Prostate gland (tissue), 2 donors: ENCODE measurements around the gene FMNL2. TPM values are rescaled to one million over a fixed set of nuclear protein-coding genes. Genes with fewer than 3 reads are reported as not detected.

ENCODE experiments used
- DNase-seq: peaks from one replicate; pipeline ENCODE4 v3.0.0-alpha.2; 2019; ENCODE audit warnings: low spot score
- H3K27ac ChIP-seq, 2 donors: fragments of 200-600 bp; sonication (generic); 2 replicates each; pipeline ENCODE4 v1.5.1; 2017 to 2019
- H3K27me3 ChIP-seq: fragments of 200-600 bp; sonication (generic); replicated peaks from 2 replicates; pipeline ENCODE4 v1.5.1; 2019; ENCODE audit not compliant: insufficient read depth
- H3K36me3 ChIP-seq, 2 donors: fragments of 200-600 bp; sonication (generic); 1 replicate in 1 of 2; 2 replicates in 1 of 2; pipeline versions ENCODE4 v1.5.1 to v1.8.1; 2017 to 2019
- H3K4me1 ChIP-seq: fragments of 200-600 bp; sonication (generic); replicated peaks from 2 replicates; pipeline ENCODE4 v1.5.1; 2019
- H3K4me3 ChIP-seq, 2 donors: fragments of 200-600 bp; sonication (generic); 2 replicates each; pipeline ENCODE4 v1.5.1; 2017 to 2019
- H3K9me3 ChIP-seq: fragments of 200-600 bp; sonication (generic); 2 replicates; pipeline ENCODE4 v1.5.1; 2017
- CTCF ChIP-seq, 4 experiments: fragments of 200-600 bp in 2 of 4; fragments of 450-650 bp in 2 of 4; sonication (generic) in 2 of 4; IDR thresholded peaks; 1 replicate in 3 of 4; 2 replicates in 1 of 4; pipeline ENCODE4 v1.5.1; 2016 to 2019; ENCODE audit warnings: antibody characterized with exemption in 4 of 4, mild to moderate bottlenecking in 2 of 4, moderate library complexity in 2 of 4
- POLR2A ChIP-seq: fragments of 450-650 bp; IDR thresholded peaks from one replicate; pipeline ENCODE4 v1.6.1; 2016; ENCODE audit warnings: antibody characterized with exemption, mild to moderate bottlenecking
- POLR2AphosphoS5 ChIP-seq: sonication (generic); formaldehyde crosslinking; IDR thresholded peaks from one replicate; pipeline ENCODE4 v1.6.1; 2017; ENCODE audit warnings: antibody characterized with exemption
- WGBS: methylation state at CpG from one replicate; pipeline ENCODE4 v1.1.5; 2018; 5-methylcytosine and 5-hydroxymethylcytosine counted together
- intact Hi-C: fragments of 100-400 bp; cut with DNase I; formaldehyde crosslinking; loops from one replicate; pipeline ENCODE4 v1.14.2; 2022
- total RNA-seq, 2 donors: library from RNA; depleted of rRNA; stranded (reverse); fragments of >200 nt; gene quantifications; one replicate each; pipeline ENCODE4 v1.1.0, GENCODE V29; 2016

FMNL2 gene
- total RNA-seq, 2 donors from 2014 or later = 9.8 to 19.4 TPM

- Histone ChIP-seq H3K9me3 (no peaks in the 10 kb centered on the region), H3K4me3 (no peak overlapping the region), H3K4me1 (peaks cover 3% of the 10 kb centered on the region), H3K27me3 (no peaks in the 10 kb centered on the region), H3K36me3 (no peaks in the 10 kb centered on the region), H3K27ac (no peak overlapping the region)
- TF ChIP-seq CTCF (IDR thresholded peaks at IDR 0.05) = no peak
- no peak for TF ChIP-seq POLR2AphosphoS5
- TF ChIP-seq POLR2A = no peak
- intact Hi-C loops = no loop called here
- no peak for DNase-seq
- WGBS = 77% methylated on average over 6 of the region's 6 CpGs
These were observed 142.5 kb downstream of the FMNL2 start for GRCh38 chr2:152477347-152478092.

DNA sequence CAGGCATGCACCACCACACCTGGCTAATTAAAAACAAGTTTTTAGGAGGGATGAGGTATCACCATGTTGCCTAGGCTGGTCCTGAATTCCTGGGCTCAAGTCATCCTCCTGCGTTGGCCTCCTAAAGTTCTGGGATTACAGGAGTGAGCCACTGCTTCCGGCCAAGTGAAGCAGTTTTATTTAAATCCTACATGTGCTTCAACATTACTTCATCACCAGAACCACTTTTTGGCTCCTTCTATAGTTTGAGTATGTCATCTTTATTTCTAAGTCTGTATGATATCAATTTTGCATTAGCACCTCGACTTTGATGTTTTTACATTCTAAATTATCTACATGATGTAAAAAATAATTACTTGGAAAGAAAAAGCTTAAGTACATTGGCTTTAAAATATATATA lies 144.3 kb downstream of the FMNL2 start:
- intact Hi-C loops = no loop called here
- no peaks in the 10 kb centered on the region for H3K9me3 ChIP-seq
- 99% methylated on average over 3 of the region's 3 CpGs for WGBS
- H3K27ac ChIP-seq = no peak overlapping the region
- H3K27me3 ChIP-seq = no peaks in the 10 kb centered on the region
- no peaks in the 10 kb centered on the region for H3K36me3 ChIP-seq
- no peak for TF ChIP-seq POLR2A
- TF ChIP-seq CTCF (IDR thresholded peaks at IDR 0.05) = no peak
- no peak for TF ChIP-seq POLR2AphosphoS5
- DNase-seq = no peak
- no peaks in the 10 kb centered on the region for H3K4me1 ChIP-seq
- H3K4me3 ChIP-seq = no peak overlapping the region

GRCh38 chr2:152480821-152481399 lies 145.9 kb downstream of the FMNL2 start:
- Histone ChIP-seq H3K4me3 (no peak overlapping the region), H3K27me3 (no peaks in the 10 kb centered on the region), H3K36me3 (no peaks in the 10 kb centered on the region), H3K4me1 (no peaks in the 10 kb centered on the region), H3K27ac (no peak overlapping the region), H3K9me3 (no peaks in the 10 kb centered on the region)
- TF ChIP-seq POLR2AphosphoS5 (no peak), CTCF (IDR thresholded peaks at IDR 0.05) (no peak), POLR2A (no peak)
- intact Hi-C loops = no loop called here
- WGBS = 60% methylated on average over 4 of the region's 4 CpGs
- DNase-seq = no peak

- DNase-seq = no peak
These were observed 147.1 kb downstream of the FMNL2 start for GRCh38 chr2:152481881-152482583.

More at GRCh38 chr2:152481881-152482583, 147.1 kb downstream of the FMNL2 start:
- H3K36me3 ChIP-seq = no peaks in the 10 kb centered on the region
- intact Hi-C loops = no loop called here
- H3K27ac ChIP-seq = no peak overlapping the region
- no peaks in the 10 kb centered on the region for H3K27me3 ChIP-seq
- no peaks in the 10 kb centered on the region for H3K4me1 ChIP-seq
- no peaks in the 10 kb centered on the region for H3K9me3 ChIP-seq
- 66% methylated on average over 5 of the region's 5 CpGs for WGBS
- no peak overlapping the region for H3K4me3 ChIP-seq
- TF ChIP-seq CTCF (IDR thresholded peaks at IDR 0.05) = no peak
- TF ChIP-seq POLR2AphosphoS5 = no peak
- no peak for TF ChIP-seq POLR2A
